ENCODE data around the gene SPEF2. TPM values are rescaled to one million over a fixed set of nuclear protein-coding genes. Genes with fewer than 3 reads are reported as not detected.
"Not testable (repeated sequence)": the region's sequence is repeated elsewhere in the genome, so short reads cannot be mapped to it uniquely, and the experiment has no call there.

SPEF2 gene
- total RNA-seq, 1 donor from 2014 or later = 3.4 TPM

- Mint-ChIP-seq H3K4me1 (ENCODE audit: unreplicated experiment) (no peaks in the 10 kb centered on the region), H3K27ac (ENCODE audit: unreplicated experiment) (no peak overlapping the region), H3K36me3 (ENCODE audit: low read depth, unreplicated experiment) (no peaks in the 10 kb centered on the region), H3K4me3 (ENCODE audit: unreplicated experiment) (no peak overlapping the region), H3K27me3 (ENCODE audit: unreplicated experiment) (no peaks in the 10 kb centered on the region), H3K9me3 (ENCODE audit: unreplicated experiment) (peaks cover 6% of the 10 kb centered on the region)
- no peak for DNase-seq (ENCODE audit: low spot score)
- TF ChIP-seq CTCF (IDR thresholded peaks at IDR 0.05; ENCODE audit: unreplicated experiment) = no peak
These were observed 225.2 kb downstream of the SPEF2 start for GRCh38 chr5:35842856-35843255.

GRCh38 chr5:35845508-35845907 lies 227.8 kb downstream of the SPEF2 start:
- H3K27me3 Mint-ChIP-seq (ENCODE audit: unreplicated experiment); H3K27ac Mint-ChIP-seq (ENCODE audit: unreplicated experiment); H3K9me3 Mint-ChIP-seq (ENCODE audit: unreplicated experiment); H3K4me1 Mint-ChIP-seq (ENCODE audit: unreplicated experiment); DNase-seq (ENCODE audit: low spot score); H3K36me3 Mint-ChIP-seq (ENCODE audit: low read depth, unreplicated experiment); H3K4me3 Mint-ChIP-seq (ENCODE audit: unreplicated experiment): not testable (repeated sequence)

- TF ChIP-seq CTCF (IDR thresholded peaks at IDR 0.05; ENCODE audit: unreplicated experiment) = no peak
- no peak for DNase-seq (ENCODE audit: low spot score)
- Mint-ChIP-seq H3K27ac (ENCODE audit: unreplicated experiment) (no peak overlapping the region), H3K4me3 (ENCODE audit: unreplicated experiment) (no peak overlapping the region), H3K36me3 (ENCODE audit: low read depth, unreplicated experiment) (no peaks in the 10 kb centered on the region), H3K9me3 (ENCODE audit: unreplicated experiment) (peaks cover 6% of the 10 kb centered on the region), H3K27me3 (ENCODE audit: unreplicated experiment) (no peaks in the 10 kb centered on the region), H3K4me1 (ENCODE audit: unreplicated experiment) (no peaks in the 10 kb centered on the region)
These were observed 229.8 kb downstream of the SPEF2 start for GRCh38 chr5:35847491-35847890.

- DNase-seq (ENCODE audit: low spot score) = no peak
- TF ChIP-seq CTCF (IDR thresholded peaks at IDR 0.05; ENCODE audit: unreplicated experiment) = no peak
- no peak overlapping the region for H3K4me3 Mint-ChIP-seq (ENCODE audit: unreplicated experiment)
- no peaks in the 10 kb centered on the region for H3K4me1 Mint-ChIP-seq (ENCODE audit: unreplicated experiment)
- H3K27ac Mint-ChIP-seq (ENCODE audit: unreplicated experiment) = no peak overlapping the region
- peaks cover 6% of the 10 kb centered on the region for H3K9me3 Mint-ChIP-seq (ENCODE audit: unreplicated experiment)
- H3K36me3 Mint-ChIP-seq (ENCODE audit: low read depth, unreplicated experiment) = no peaks in the 10 kb centered on the region
- no peaks in the 10 kb centered on the region for H3K27me3 Mint-ChIP-seq (ENCODE audit: unreplicated experiment)
These were observed 230.3 kb downstream of the SPEF2 start for GRCh38 chr5:35847961-35848360.

GRCh38 chr5:35849860-35850259 lies 232.2 kb downstream of the SPEF2 start:
- DNase-seq (ENCODE audit: low spot score) = no peak
- H3K36me3 Mint-ChIP-seq (ENCODE audit: low read depth, unreplicated experiment) = no peaks in the 10 kb centered on the region
- TF ChIP-seq CTCF (IDR thresholded peaks at IDR 0.05; ENCODE audit: unreplicated experiment) = no peak

More at GRCh38 chr5:35849860-35850259, 232.2 kb downstream of the SPEF2 start:
- peaks cover 6% of the 10 kb centered on the region for H3K9me3 Mint-ChIP-seq (ENCODE audit: unreplicated experiment)
- H3K27ac Mint-ChIP-seq (ENCODE audit: unreplicated experiment) = no peak overlapping the region
- no peaks in the 10 kb centered on the region for H3K4me1 Mint-ChIP-seq (ENCODE audit: unreplicated experiment)
- H3K27me3 Mint-ChIP-seq (ENCODE audit: unreplicated experiment) = peaks cover 1% of the 10 kb centered on the region
- no peak overlapping the region for H3K4me3 Mint-ChIP-seq (ENCODE audit: unreplicated experiment)

Data from endothelial cell (in vitro differentiated cells).